Mucosa of descending colon (tissue), 3 donors: ENCODE data around the gene ACP2. TPM values are rescaled to one million over a fixed set of nuclear protein-coding genes. Genes with fewer than 3 reads are reported as not detected.

Source experiments
- ATAC-seq: fragments of 200-7000 bp; cut with Tn5 transposase; one replicate; pipeline ENCODE4 v1.9.1; 2020; ENCODE audit warnings: mild to moderate bottlenecking, moderate library complexity
- DNase-seq, 3 donors: peaks; one replicate each; pipeline ENCODE4 v3.0.0-alpha.2; 2020
- H3K36me3 ChIP-seq: fragments of 200-600 bp; one replicate; pipeline ENCODE4 v1.8.0; 2021; ENCODE audit warnings: low read depth, mild to moderate bottlenecking
- H3K4me1 ChIP-seq: fragments of 200-600 bp; one replicate; pipeline ENCODE4 v1.8.0; 2021; ENCODE audit warnings: low read depth, mild to moderate bottlenecking
- H3K4me3 ChIP-seq: fragments of 200-600 bp; one replicate; pipeline ENCODE4 v1.8.0; 2021; ENCODE audit warnings: mild to moderate bottlenecking
- H3K9me3 ChIP-seq: fragments of 200-600 bp; one replicate; pipeline ENCODE4 v1.8.0; 2021; ENCODE audit warnings: mild to moderate bottlenecking
- CTCF ChIP-seq: fragments of 200-600 bp; IDR thresholded peaks from one replicate; pipeline ENCODE4 v1.8.0; 2022; ENCODE audit warnings: antibody characterized with exemption, mild to moderate bottlenecking
- intact Hi-C, 2 donors: fragments of 100-400 bp; cut with DNase I in 1 of 2; cut with micrococcal nuclease in 1 of 2; formaldehyde crosslinking; loops; one replicate each; pipeline versions ENCODE4 v1.11.0 to v1.11.1; 2022; cut with DNase I, micrococcal nuclease
- total RNA-seq, 3 donors: library from RNA; stranded (reverse); fragmentation: NEBNext Ultra II Directional in 2 of 3; extraction: Animal tissue kit (Norgen Biotek cat#: 25700) in 2 of 3; gene quantifications; one replicate each; pipeline versions ENCODE4 v1.2.1 to v1.2.4, GENCODE V29; 2021 to 2023
- donor health status: DM: no; HTN: no; CAD: no; lungs with moderate emphysema.
- donor health status: DM: no; HTN: no; CAD: no.
- donor health status: DM: no; HTN: yes; CAD: no.

ACP2 gene
- total RNA-seq, 3 donors from 2014 or later, result 42.6 to 53.8 (median 51.1) TPM

GRCh38 chr11:47278769-47279168 lies 30.2 kb upstream of the ACP2 start:
- Histone ChIP-seq H3K4me1 (no peaks in the 10 kb centered on the region), H3K9me3 (no peaks in the 10 kb centered on the region), H3K36me3 (peaks cover 33% of the 10 kb centered on the region), H3K4me3 (no peak overlapping the region)
- no peak for ATAC-seq
- TF ChIP-seq CTCF, result no peak
- no peak for DNase-seq
- intact Hi-C loops, result no loop called here

- DNase-seq, result no peak
- H3K9me3 ChIP-seq, result no peaks in the 10 kb centered on the region
- peaks cover 31% of the 10 kb centered on the region for H3K36me3 ChIP-seq
- no peaks in the 10 kb centered on the region for H3K4me1 ChIP-seq
- no peak for TF ChIP-seq CTCF
- no peak overlapping the region for H3K4me3 ChIP-seq
- intact Hi-C loops, result no loop called here
- no peak for ATAC-seq
Observed at GRCh38 chr11:47278058-47278457, 29.4 kb upstream of the ACP2 start.

GRCh38 chr11:47276923-47277322 lies 28.3 kb upstream of the ACP2 start:
- intact Hi-C loops, result no loop called here
- DNase-seq (no peak), ATAC-seq (no peak)
- no peaks in the 10 kb centered on the region for H3K9me3 ChIP-seq
- H3K36me3 ChIP-seq, result peaks cover 20% of the 10 kb centered on the region
- no peak overlapping the region for H3K4me3 ChIP-seq
- peaks cover 3% of the 10 kb centered on the region for H3K4me1 ChIP-seq
- no peak for TF ChIP-seq CTCF

- Histone ChIP-seq H3K4me1 (peaks cover 16% of the 10 kb centered on the region), H3K9me3 (no peaks in the 10 kb centered on the region), H3K4me3 (no peak overlapping the region), H3K36me3 (peaks cover 12% of the 10 kb centered on the region)
- ATAC-seq, result no peak
- no peak for TF ChIP-seq CTCF
- DNase-seq, result peak in 2 of 3 donors; percentile 19 to 40
- intact Hi-C loops, result no loop called here
Observed at GRCh38 chr11:47274495-47275235, 26.1 kb upstream of the ACP2 start.

GRCh38 chr11:47272706-47273105 lies 24.1 kb upstream of the ACP2 start:
- peaks cover 10% of the 10 kb centered on the region for H3K36me3 ChIP-seq
- no peak for TF ChIP-seq CTCF
- peak in 1 of 3 donors; percentile 2 for DNase-seq
- intact Hi-C loops, result no loop called here
- H3K9me3 ChIP-seq, result no peaks in the 10 kb centered on the region
- ATAC-seq, result no peak
- no peak overlapping the region for H3K4me3 ChIP-seq
- peaks cover 29% of the 10 kb centered on the region for H3K4me1 ChIP-seq
